ENCODE measurements around the gene NTRK2.

DNA sequence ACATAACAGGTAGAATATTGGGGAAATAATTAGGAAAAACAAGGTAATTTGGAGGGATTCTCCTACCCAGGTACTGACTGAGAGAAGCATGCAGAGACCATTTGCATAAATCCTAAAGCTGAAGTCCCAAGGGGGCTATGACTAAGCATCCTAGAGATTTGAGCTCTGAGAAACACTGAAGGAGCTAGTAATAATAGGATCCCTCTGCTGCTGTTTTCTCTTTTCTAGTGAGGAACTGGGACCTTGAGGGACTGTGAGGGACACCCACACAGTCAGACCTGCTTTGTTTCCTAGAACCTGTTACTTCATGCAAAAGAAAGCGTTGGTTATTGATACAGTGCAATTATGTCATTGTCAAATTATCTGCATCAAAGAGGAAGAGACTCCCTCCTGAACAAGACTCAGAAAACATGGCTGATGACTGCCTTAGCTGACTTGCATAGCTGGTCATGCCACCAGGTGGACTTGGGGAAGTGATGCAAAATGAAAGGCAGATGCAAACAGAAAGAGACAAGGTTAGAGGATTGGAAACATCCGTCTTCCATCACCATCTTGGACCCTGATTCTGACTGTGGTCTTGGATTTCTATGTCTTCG is 335.4 kb downstream of the NTRK2 start:
- no peak for TF ChIP-seq KDM1A (IDR thresholded peaks at IDR 0.05; ENCODE audit: borderline replicate concordance)
- TF ChIP-seq IRF3 (IDR thresholded peaks at IDR 0.05), result no peak
- no peak for TF ChIP-seq TCF12 (IDR thresholded peaks at IDR 0.05; ENCODE audit: low read depth, low read length)
- TF ChIP-seq REST (IDR thresholded peaks at IDR 0.05; ENCODE audit: low read depth, low read length), result no peak
- TF ChIP-seq SMC3 (IDR thresholded peaks at IDR 0.05; ENCODE audit: borderline replicate concordance, low read length), result no peak
- TF ChIP-seq JUNB (IDR thresholded peaks at IDR 0.05), result peak; percentile 26; the same call in 1 of the 2 replicates
- TF ChIP-seq, protein P1, sequence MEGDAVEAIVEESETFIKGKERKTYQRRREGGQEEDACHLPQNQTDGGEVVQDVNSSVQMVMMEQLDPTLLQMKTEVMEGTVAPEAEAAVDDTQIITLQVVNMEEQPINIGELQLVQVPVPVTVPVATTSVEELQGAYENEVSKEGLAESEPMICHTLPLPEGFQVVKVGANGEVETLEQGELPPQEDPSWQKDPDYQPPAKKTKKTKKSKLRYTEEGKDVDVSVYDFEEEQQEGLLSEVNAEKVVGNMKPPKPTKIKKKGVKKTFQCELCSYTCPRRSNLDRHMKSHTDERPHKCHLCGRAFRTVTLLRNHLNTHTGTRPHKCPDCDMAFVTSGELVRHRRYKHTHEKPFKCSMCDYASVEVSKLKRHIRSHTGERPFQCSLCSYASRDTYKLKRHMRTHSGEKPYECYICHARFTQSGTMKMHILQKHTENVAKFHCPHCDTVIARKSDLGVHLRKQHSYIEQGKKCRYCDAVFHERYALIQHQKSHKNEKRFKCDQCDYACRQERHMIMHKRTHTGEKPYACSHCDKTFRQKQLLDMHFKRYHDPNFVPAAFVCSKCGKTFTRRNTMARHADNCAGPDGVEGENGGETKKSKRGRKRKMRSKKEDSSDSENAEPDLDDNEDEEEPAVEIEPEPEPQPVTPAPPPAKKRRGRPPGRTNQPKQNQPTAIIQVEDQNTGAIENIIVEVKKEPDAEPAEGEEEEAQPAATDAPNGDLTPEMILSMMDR (IDR thresholded peaks at IDR 0.05 in 2 of 3, conservative IDR thresholded peaks at IDR 0.05 in 1 of 3; ENCODE audit: control insufficient read depth in 2 of 3, extremely low read depth in 1 of 3, insufficient read depth in 1 of 3, low read depth in 3 of 3, low read length in 3 of 3), result no peak
- TF ChIP-seq, protein P2, sequence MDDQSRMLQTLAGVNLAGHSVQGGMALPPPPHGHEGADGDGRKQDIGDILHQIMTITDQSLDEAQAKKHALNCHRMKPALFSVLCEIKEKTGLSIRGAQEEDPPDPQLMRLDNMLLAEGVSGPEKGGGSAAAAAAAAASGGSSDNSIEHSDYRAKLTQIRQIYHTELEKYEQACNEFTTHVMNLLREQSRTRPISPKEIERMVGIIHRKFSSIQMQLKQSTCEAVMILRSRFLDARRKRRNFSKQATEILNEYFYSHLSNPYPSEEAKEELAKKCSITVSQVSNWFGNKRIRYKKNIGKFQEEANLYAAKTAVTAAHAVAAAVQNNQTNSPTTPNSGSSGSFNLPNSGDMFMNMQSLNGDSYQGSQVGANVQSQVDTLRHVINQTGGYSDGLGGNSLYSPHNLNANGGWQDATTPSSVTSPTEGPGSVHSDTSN (IDR thresholded peaks at IDR 0.05; ENCODE audit: insufficient replicate concordance, low read depth, low read length), result no peak
